ENCODE measurements around the gene NFIC.
A peak's percentile ranks its signal among the peaks of the same experiment; 100 is the strongest.

NFIC gene

GRCh38 chr19:3359919-3360420 is 6.4 kb upstream of the NFIC start:
- DNase-seq: no peak

- DNase-seq: no peak
Observed at GRCh38 chr19:3360421-3361383, 5.7 kb upstream of the NFIC start.

GRCh38 chr19:3361384-3362216 is 4.8 kb upstream of the NFIC start:
- DNase-seq: no peak

GRCh38 chr19:3362217-3362906 is 4.0 kb upstream of the NFIC start:
- DNase-seq: no peak

- no peak for DNase-seq
Observed at GRCh38 chr19:3363841-3364500, 2.4 kb upstream of the NFIC start.

- no peak for DNase-seq
Observed at GRCh38 chr19:3364501-3364858, 1.9 kb upstream of the NFIC start.

- no peak for DNase-seq
Observed at GRCh38 chr19:3365093-3365835, 1.1 kb upstream of the NFIC start.

- DNase-seq: peak; percentile 18
Observed at GRCh38 chr19:3366753-3367627, 607 bp downstream of the NFIC start.

GRCh38 chr19:3367628-3368440 is 1.5 kb downstream of the NFIC start:
- DNase-seq: no peak

GRCh38 chr19:3368441-3368795 is 2.0 kb downstream of the NFIC start:
- DNase-seq: no peak

- no peak for DNase-seq
Observed at GRCh38 chr19:3368848-3369336, 2.5 kb downstream of the NFIC start.

GRCh38 chr19:3369337-3370213 is 3.2 kb downstream of the NFIC start:
- peak; percentile 3 for DNase-seq

- no peak for DNase-seq
Observed at GRCh38 chr19:3370214-3370720, 3.9 kb downstream of the NFIC start.

- no peak for DNase-seq
Observed at GRCh38 chr19:3370728-3371591, 4.6 kb downstream of the NFIC start.

GRCh38 chr19:3372413-3372812 is 6.0 kb downstream of the NFIC start:
- DNase-seq: no peak

- no peak for DNase-seq
Observed at GRCh38 chr19:3373971-3374368, 7.6 kb downstream of the NFIC start.

GRCh38 chr19:3374369-3375112 is 8.2 kb downstream of the NFIC start:
- no peak for DNase-seq

All from NCI-H510A treated with DMSO at 0.1 percent for 48 hours (cell line).